IMR-90 (cell line): ENCODE data around the gene INHBE. TPM values are rescaled to one million over a fixed set of nuclear protein-coding genes. Genes with fewer than 3 reads are reported as not detected.

Experiments used
- ATAC-seq: fragments of 200-7000 bp; cut with Tn5 transposase; 2 replicates; pipeline ENCODE4 v1.9.1; 2020; ENCODE audit warnings: low read depth, mild to moderate bottlenecking, moderate library complexity
- BruUV-seq: library from RNA; stranded (reverse); fragments of 400-500 nt; replicated peaks from 2 replicates; lab custom pipeline; 2021; lab: Mats Ljungman, UMichigan
- CTCF ChIA-PET: fragments of 300-600 bp; formaldehyde crosslinking; extraction: SDS; loops from one replicate; lab custom pipeline; 2021; ENCODE audit warnings: antibody characterized with exemption; lab: Yijun Ruan, JAX
- POLR2A ChIA-PET: fragments of 300-600 bp; sonication (Branson Sonifier 250); formaldehyde crosslinking; loops from one replicate; lab custom pipeline; 2022; ENCODE audit warnings: antibody characterized with exemption; ENCODE audit not compliant: unreplicated experiment; lab: Charles Lee
- DNase-seq: peaks from one replicate; pipeline ENCODE4 v3.0.0; 2013
- H2AFZ ChIP-seq: replicated peaks from 2 replicates; pipeline ENCODE3; 2013; ENCODE audit warnings: low read length, mild to moderate bottlenecking; ENCODE audit not compliant: poor library complexity
- H2AK5ac ChIP-seq: 2 replicates; pipeline ENCODE4 v1.6.1; 2013; ENCODE audit warnings: low read depth, low read length, inconsistent platforms
- H2AK9ac ChIP-seq: replicated peaks from 2 replicates; pipeline ENCODE3; 2013; ENCODE audit warnings: mild to moderate bottlenecking, low read depth, low read length, moderate library complexity; ENCODE audit not compliant: poor library complexity
- H2BK120ac ChIP-seq: 2 replicates; pipeline ENCODE4 v1.6.1; 2013; ENCODE audit warnings: low read depth, low read length, inconsistent platforms
- H2BK15ac ChIP-seq: 3 replicates; pipeline ENCODE4 v1.6.1; 2013; ENCODE audit warnings: low read depth, low read length, inconsistent platforms
- H2BK20ac ChIP-seq: 2 replicates; pipeline ENCODE4 v1.6.1; 2013; ENCODE audit warnings: low read depth, mild to moderate bottlenecking, inconsistent platforms, low read length, moderate library complexity
- H2BK5ac ChIP-seq: 2 replicates; pipeline ENCODE4 v1.6.1; 2013; ENCODE audit warnings: mild to moderate bottlenecking, low read depth, low read length, inconsistent platforms; ENCODE audit not compliant: poor library complexity, severe bottlenecking
- H3K14ac ChIP-seq: replicated peaks from 2 replicates; pipeline ENCODE4 v1.6.1; 2013; ENCODE audit warnings: low read depth, low read length, inconsistent platforms
- H3K18ac ChIP-seq: 2 replicates; pipeline ENCODE4 v1.6.1; 2013; ENCODE audit warnings: low read depth, low read length, control low read depth
- H3K23ac ChIP-seq: 2 replicates; pipeline ENCODE4 v1.6.1; 2013; ENCODE audit warnings: low read depth, low read length, inconsistent platforms
- H3K27ac ChIP-seq: 2 replicates; pipeline ENCODE4 v1.5.1; 2013; ENCODE audit warnings: mild to moderate bottlenecking, control low read depth, low read length; ENCODE audit not compliant: insufficient read depth
- H3K27me3 ChIP-seq: 2 replicates; pipeline ENCODE4 v1.6.1; 2013; ENCODE audit warnings: low read length; ENCODE audit not compliant: control insufficient read depth, insufficient read depth
- H3K36me3 ChIP-seq: 2 replicates; pipeline ENCODE4 v1.6.1; 2013; ENCODE audit warnings: low read length, mixed read lengths; ENCODE audit not compliant: control insufficient read depth, insufficient read depth
- H3K4ac ChIP-seq: 2 replicates; pipeline ENCODE4 v1.6.1; 2013; ENCODE audit warnings: low read depth, low read length, inconsistent platforms
- H3K4me1 ChIP-seq: 2 replicates; pipeline ENCODE4 v1.6.1; 2013; ENCODE audit warnings: low read length, mixed read lengths; ENCODE audit not compliant: control insufficient read depth, insufficient read depth
- H3K4me2 ChIP-seq: 2 replicates; pipeline ENCODE4 v1.6.1; 2013; ENCODE audit warnings: low read depth, mild to moderate bottlenecking, control low read depth, low read length, moderate library complexity
- H3K4me3 ChIP-seq: 2 replicates; pipeline ENCODE4 v1.5.1; 2013; ENCODE audit warnings: low read depth, mild to moderate bottlenecking, control low read depth, low read length, moderate library complexity; ENCODE audit not compliant: insufficient read depth
- H3K56ac ChIP-seq: 2 replicates; pipeline ENCODE4 v1.6.1; 2013; ENCODE audit warnings: low read length, inconsistent platforms; ENCODE audit not compliant: insufficient read depth; ENCODE audit errors: extremely low read depth
- H3K79me1 ChIP-seq, 2 experiments: 2 replicates each; pipeline ENCODE4 v1.6.1; 2013; ENCODE audit warnings: low read length in 2 of 2, inconsistent platforms in 1 of 2, low read depth in 1 of 2
- H3K9ac ChIP-seq: 2 replicates; pipeline ENCODE4 v1.6.1; 2013; ENCODE audit warnings: low read depth, low read length, control low read depth
- H3K9me1 ChIP-seq: 2 replicates; pipeline ENCODE4 v1.6.1; 2013; ENCODE audit warnings: low read length, inconsistent platforms; ENCODE audit not compliant: insufficient read depth
- H3K9me3 ChIP-seq: 2 replicates; pipeline ENCODE4 v1.6.1; 2013; ENCODE audit warnings: low read length; ENCODE audit not compliant: control insufficient read depth, insufficient read depth
- H4K20me1 ChIP-seq: 2 replicates; pipeline ENCODE4 v1.6.1; 2013; ENCODE audit warnings: low read length, inconsistent platforms; ENCODE audit not compliant: insufficient read depth
- H4K5ac ChIP-seq: 2 replicates; pipeline ENCODE4 v1.6.1; 2013; ENCODE audit warnings: mild to moderate bottlenecking, low read depth, low read length, control low read depth
- H4K8ac ChIP-seq, 2 experiments: 2 replicates each; pipeline ENCODE4 v1.6.1; 2013; ENCODE audit warnings: low read depth in 2 of 2, low read length in 2 of 2, control low read depth in 1 of 2, inconsistent platforms in 1 of 2
- H4K91ac ChIP-seq: 2 replicates; pipeline ENCODE4 v1.6.1; 2013; ENCODE audit warnings: low read depth, low read length, inconsistent platforms; ENCODE audit not compliant: insufficient read depth
- NFE2L2 ChIP-seq: fragments of 150-350 bp; IDR thresholded peaks from 2 replicates; pipeline ENCODE4 v1.6.1; 2016; ENCODE audit warnings: low read depth, mild to moderate bottlenecking, low read length
- WGBS, 2 experiments: methylation state at CpG; one replicate each; pipeline versions ENCODE4 v1.1.5 to v1.1.7; 2013; ENCODE audit warnings: missing lambda C conversion rate in 2 of 2; ENCODE audit not compliant: insufficient read length in 1 of 2; ENCODE audit errors: extremely low coverage in 2 of 2; 5-methylcytosine and 5-hydroxymethylcytosine counted together
- dilution Hi-C: fragments of 300-500 bp; cut with HindIII; formaldehyde crosslinking; loops from one replicate; pipeline ENCODE4 v1.14.3; 2018; ENCODE audit warnings: low sequenced_read_pairs; ENCODE audit not compliant: unreplicated experiment
- in situ Hi-C: fragments of 300-500 bp; cut with MboI; formaldehyde crosslinking; loops from 3 replicates; pipeline ENCODE4 v1.14.3; 2019; ENCODE audit warnings: low sequenced_read_pairs, inconsistent platforms, mixed read lengths
- intact Hi-C: fragments of 100-400 bp; cut with micrococcal nuclease; formaldehyde crosslinking; loops from 2 replicates; pipeline ENCODE4 v1.10.0; 2022
- polyA plus RNA-seq, 3 experiments: library from polyadenylated mRNA; depleted of rRNA; stranded (reverse); fragments of >200 nt; gene quantifications; 2 replicates each; pipeline ENCODE4 v1.2.3, GENCODE V29; 2012; ENCODE audit warnings: low replicate concordance in 1 of 3
- total RNA-seq: library from RNA; depleted of rRNA; stranded (reverse); fragments of >200 nt; gene quantifications from 2 replicates; pipeline ENCODE4 v1.2.3, GENCODE V29; 2012

Gene INHBE
- total and polyA plus RNA-seq, 2 of the 4 experiments (the other 2 are of a cell fraction): 0.90 to 1.7 TPM

GRCh38 chr12:57490126-57490525, 35.0 kb downstream of the INHBE start:
- H3K18ac ChIP-seq: no peak overlapping the region
- ChIA-PET CTCF (no interaction called here), POLR2A (no interaction called here)
- H3K56ac ChIP-seq: no peak overlapping the region
- H3K9ac ChIP-seq: no peak overlapping the region
- no peak for DNase-seq
- H2AK9ac ChIP-seq: no peak overlapping the region
- H4K5ac ChIP-seq: no peak overlapping the region
- no peak for TF ChIP-seq NFE2L2
- H3K9me3 ChIP-seq: no peaks in the 10 kb centered on the region
- intact Hi-C loops (no loop called here), in situ Hi-C loops (no loop called here), dilution Hi-C loops (no loop called here)
- H2AK5ac ChIP-seq: no peak overlapping the region
- peaks cover 33 to 51% of the 10 kb centered on the region in 2 experiments for H3K79me1 ChIP-seq
- H3K27me3 ChIP-seq: no peaks in the 10 kb centered on the region
- WGBS, 2 experiments: 86% methylated on average over 1 of the region's 4 CpGs; no CpG with 5 or more reads in 1 of the 2 experiments
- H3K23ac ChIP-seq: no peak overlapping the region
- no peak overlapping the region for H2BK120ac ChIP-seq
- H3K4ac ChIP-seq: no peak overlapping the region
- H3K36me3 ChIP-seq: peaks cover 31% of the 10 kb centered on the region
- BruUV-seq: no TSS peak
- no peak overlapping the region for H2BK15ac ChIP-seq
- no peak overlapping the region for H4K8ac ChIP-seq
- no peak overlapping the region for H3K27ac ChIP-seq
- H3K4me2 ChIP-seq: no peak overlapping the region
- H3K14ac ChIP-seq: no peak overlapping the region
- no peak overlapping the region for H3K4me3 ChIP-seq
- no peak overlapping the region for H2AFZ ChIP-seq
- H4K91ac ChIP-seq: no peak overlapping the region
- peaks cover 23% of the 10 kb centered on the region; the same call in 1 of the 2 replicates for H4K20me1 ChIP-seq
- no peak for ATAC-seq
- H3K4me1 ChIP-seq: peaks cover 6% of the 10 kb centered on the region
- H2BK20ac ChIP-seq: no peak overlapping the region
- H3K9me1 ChIP-seq: peaks cover 15% of the 10 kb centered on the region
- H2BK5ac ChIP-seq: no peak overlapping the region
